GM23338 (cell line): ENCODE results near the gene MPRIP. TPM values are rescaled to one million over a fixed set of nuclear protein-coding genes. Genes with fewer than 3 reads are reported as not detected.

Source experiments
- ATAC-seq: fragments of 200-7000 bp; cut with Tn5 transposase; 3 replicates; pipeline ENCODE4 v1.9.1; 2020
- DNase-seq: peaks from one replicate; pipeline ENCODE4 v3.0.0-alpha.2; 2015; ENCODE audit warnings: low spot score
- H2AFZ ChIP-seq: fragments of 200-600 bp; sonication (generic); 2 replicates; pipeline ENCODE4 v1.8.0; 2016; ENCODE audit warnings: antibody characterized with exemption, mild to moderate bottlenecking, moderate library complexity
- H3F3A ChIP-seq: fragments of 200-600 bp; sonication (generic); replicated peaks from 2 replicates; pipeline ENCODE4 v1.8.0; 2017; ENCODE audit warnings: antibody characterized with exemption, mixed run types, low read depth
- H3K27ac ChIP-seq: fragments of 200-600 bp; sonication (generic); 2 replicates; pipeline ENCODE4 v1.6.1; 2016; ENCODE audit warnings: low read depth
- H3K27me3 ChIP-seq: fragments of 200-600 bp; sonication (generic); 2 replicates; pipeline ENCODE4 v1.8.0; 2016; ENCODE audit warnings: mild to moderate bottlenecking, mixed run types, moderate library complexity; ENCODE audit not compliant: insufficient read depth
- H3K36me3 ChIP-seq: fragments of 200-600 bp; sonication (generic); 2 replicates; pipeline ENCODE4 v1.8.0; 2016; ENCODE audit warnings: mild to moderate bottlenecking; ENCODE audit not compliant: insufficient read depth
- H3K4me1 ChIP-seq: fragments of 200-600 bp; sonication (generic); 2 replicates; pipeline ENCODE4 v1.8.0; 2016; ENCODE audit warnings: mild to moderate bottlenecking, moderate library complexity; ENCODE audit not compliant: insufficient read depth
- H3K4me2 ChIP-seq: fragments of 200-600 bp; sonication (generic); 2 replicates; pipeline ENCODE4 v1.7.1; 2017; ENCODE audit warnings: mixed run types
- H3K4me3 ChIP-seq: fragments of 200-600 bp; sonication (generic); 2 replicates; pipeline ENCODE4 v1.6.1; 2016; ENCODE audit warnings: mixed run types
- H3K79me2 ChIP-seq: fragments of 200-600 bp; sonication (generic); replicated peaks from 2 replicates; pipeline ENCODE4 v1.8.0; 2017; ENCODE audit warnings: mild to moderate bottlenecking; ENCODE audit not compliant: insufficient read depth
- H3K9me2 ChIP-seq: fragments of 200-600 bp; sonication (generic); 2 replicates; pipeline ENCODE4 v1.8.0; 2017; ENCODE audit not compliant: insufficient read depth
- H4K20me1 ChIP-seq: fragments of 200-600 bp; sonication (generic); replicated peaks from 2 replicates; pipeline ENCODE4 v1.8.0; 2017; ENCODE audit warnings: mild to moderate bottlenecking; ENCODE audit not compliant: insufficient read depth
- H3K27ac Mint-ChIP-seq: 2 replicates; pipeline ENCODE4 v1.8.0; 2020; ENCODE audit warnings: inconsistent platforms, mild to moderate bottlenecking, moderate library complexity, mixed read lengths
- H3K27me3 Mint-ChIP-seq: 3 replicates; pipeline ENCODE4 v1.8.0; 2022; ENCODE audit warnings: low read depth, mild to moderate bottlenecking, moderate library complexity, mixed read lengths, inconsistent platforms; ENCODE audit not compliant: insufficient read depth, poor library complexity
- H3K36me3 Mint-ChIP-seq: 3 replicates; pipeline ENCODE4 v1.8.0; 2021; ENCODE audit warnings: low read depth, mild to moderate bottlenecking, inconsistent platforms, moderate library complexity, mixed read lengths
- H3K4me1 Mint-ChIP-seq: 3 replicates; pipeline ENCODE4 v1.8.0; 2020; ENCODE audit warnings: mild to moderate bottlenecking, inconsistent platforms, mixed read lengths
- H3K4me3 Mint-ChIP-seq: 3 replicates; pipeline ENCODE4 v1.8.0; 2021; ENCODE audit warnings: moderate library complexity, mild to moderate bottlenecking, inconsistent platforms, mixed read lengths
- H3K9me3 Mint-ChIP-seq: 3 replicates; pipeline ENCODE4 v1.8.0; 2020; ENCODE audit warnings: moderate library complexity, mild to moderate bottlenecking, inconsistent platforms, mixed read lengths
- CREB1 ChIP-seq: fragments of 250-450 bp; sonication (Bioruptor Pico); IDR thresholded peaks from 2 replicates; pipeline ENCODE4 v1.5.0; 2020; ENCODE audit warnings: low read depth, mild to moderate bottlenecking, moderate library complexity
- CTCF ChIP-seq, 2 experiments: fragments of 200-600 bp in 1 of 2; sonication (generic) in 1 of 2; conservative IDR thresholded peaks; 2 replicates each; pipeline versions ENCODE4 v1.5.1 to v1.6.1; 2016 to 2017; ENCODE audit warnings: antibody characterized with exemption in 2 of 2, low read depth in 2 of 2, mild to moderate bottlenecking in 2 of 2, moderate library complexity in 1 of 2
- ETS1 ChIP-seq: IDR thresholded peaks from 2 replicates; pipeline ENCODE4 v1.6.1; 2016; ENCODE audit warnings: antibody characterized with exemption
- EZH2 ChIP-seq: fragments of 200-600 bp; sonication (generic); IDR thresholded peaks from one replicate; pipeline ENCODE4 v1.8.0; 2017; ENCODE audit warnings: antibody characterized with exemption, mild to moderate bottlenecking, low read depth; ENCODE audit not compliant: unreplicated experiment
- JUNB ChIP-seq: IDR thresholded peaks from one replicate; pipeline ENCODE4 v1.6.1; 2016; ENCODE audit warnings: antibody characterized with exemption; ENCODE audit not compliant: unreplicated experiment
- NANOG ChIP-seq: IDR thresholded peaks from 2 replicates; pipeline ENCODE4 v1.6.1; 2016; ENCODE audit warnings: antibody characterized with exemption, borderline replicate concordance
- POLR2AphosphoS5 ChIP-seq: IDR thresholded peaks from 2 replicates; pipeline ENCODE4 v1.6.1; 2016; ENCODE audit warnings: antibody characterized with exemption, low read depth
- REST ChIP-seq: IDR thresholded peaks from one replicate; pipeline ENCODE4 v1.6.1; 2018; ENCODE audit warnings: antibody characterized with exemption; ENCODE audit not compliant: unreplicated experiment
- STAT1 ChIP-seq: IDR thresholded peaks from one replicate; pipeline ENCODE4 v1.6.1; 2016; ENCODE audit warnings: antibody characterized with exemption; ENCODE audit not compliant: unreplicated experiment
- ZNF114 ChIP-seq: fragments of 250-450 bp; sonication (Bioruptor Pico); IDR thresholded peaks from 2 replicates; pipeline ENCODE4 v1.5.0; 2020; ENCODE audit warnings: mild to moderate bottlenecking, moderate library complexity
- ZNF331 ChIP-seq: fragments of 250-450 bp; sonication (Bioruptor Pico); IDR thresholded peaks from 2 replicates; pipeline ENCODE4 v1.5.0; 2020; ENCODE audit warnings: low read depth, mild to moderate bottlenecking, moderate library complexity
- ZNF462 ChIP-seq: fragments of 250-450 bp; sonication (Bioruptor Pico); IDR thresholded peaks from 2 replicates; pipeline ENCODE4 v1.5.0; 2020; ENCODE audit warnings: mild to moderate bottlenecking, moderate library complexity
- polyA plus RNA-seq: library from polyadenylated mRNA; unstranded; fragments of >200 nt; fragmentation: Nextera tagmentation; extraction: Ambion mirVana; gene quantifications from 2 replicates; pipeline ENCODE4 v1.2.1, GENCODE V29; 2016
- total RNA-seq: library from RNA; depleted of rRNA; stranded (reverse); fragments of >200 nt; shearing (Covaris generic); gene quantifications from 2 replicates; pipeline ENCODE4 v1.2.3, GENCODE V29; 2014

MPRIP gene
- total and polyA plus RNA-seq, 2 experiments from 2014 or later = 39.3 to 113 TPM

GRCh38 chr17:17216236-17216635 lies 174.0 kb downstream of the MPRIP start:
- Mint-ChIP-seq H3K36me3 (peaks cover 56% of the 10 kb centered on the region), H3K27me3 (peaks cover 12% of the 10 kb centered on the region), H3K9me3 (no peaks in the 10 kb centered on the region), H3K4me3 (no peak overlapping the region), H3K27ac (no peak overlapping the region; the same call in 1 of the 2 replicates), H3K4me1 (no peaks in the 10 kb centered on the region; the same call in 1 of the 3 replicates)
- H2AFZ ChIP-seq = no peak overlapping the region
- H3K4me3 ChIP-seq = no peak overlapping the region
- no peak overlapping the region for H3K27ac ChIP-seq
- H3K4me1 ChIP-seq = no peaks in the 10 kb centered on the region
- TF ChIP-seq EZH2 = no peak
- TF ChIP-seq ZNF462 (CRISPR knock-in tag) = no peak
- TF ChIP-seq REST = no peak
- TF ChIP-seq JUNB = no peak
- no peak for TF ChIP-seq CREB1
- TF ChIP-seq ZNF331 (CRISPR knock-in tag) = no peak
- TF ChIP-seq NANOG = no peak
- no peak for TF ChIP-seq ZNF114 (CRISPR knock-in tag)
- no peak for TF ChIP-seq STAT1
- no peak for TF ChIP-seq ETS1
- TF ChIP-seq POLR2AphosphoS5 = no peak
- TF ChIP-seq CTCF (conservative IDR thresholded peaks at IDR 0.05; ENCODE audit: low read depth in 2 of 2) = no peak
- no peaks in the 10 kb centered on the region for H3K27me3 ChIP-seq
- no peak overlapping the region for H3K4me2 ChIP-seq
- H3K36me3 ChIP-seq = peaks cover 11% of the 10 kb centered on the region; the same call in 1 of the 2 replicates
- H3K9me2 ChIP-seq = no peaks in the 10 kb centered on the region
- H4K20me1 ChIP-seq = peaks cover 6% of the 10 kb centered on the region; the same call in 1 of the 2 replicates
- no peak for ATAC-seq
- 0 out of 2 replicates have a peak, but pooled peaks cover 3% of the 10 kb centered on the region for H3F3A ChIP-seq
- DNase-seq = no peak
- H3K79me2 ChIP-seq = no peaks in the 10 kb centered on the region
